ENCODE data around the gene KYNU.

Gene KYNU

DNA sequence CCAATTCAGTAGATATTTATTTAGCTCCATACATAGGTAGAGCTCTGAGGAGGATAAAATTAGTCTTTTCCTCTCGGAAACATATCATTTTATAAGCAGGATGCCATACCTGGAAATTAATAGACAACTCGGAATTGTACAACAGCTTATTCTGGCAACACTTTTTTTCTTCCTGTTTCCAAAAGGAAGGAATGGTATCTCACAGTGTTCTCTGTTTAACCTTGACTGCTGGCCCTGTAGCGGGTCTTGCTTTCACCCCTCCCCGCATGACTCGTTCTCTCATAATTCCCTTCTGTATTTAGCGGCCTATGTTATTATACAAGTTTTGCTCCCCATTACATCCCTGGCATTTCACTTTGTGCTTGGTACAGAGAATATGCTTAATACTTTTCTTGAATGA is 2.5 kb upstream of the KYNU start:
- TF ChIP-seq, protein P1, sequence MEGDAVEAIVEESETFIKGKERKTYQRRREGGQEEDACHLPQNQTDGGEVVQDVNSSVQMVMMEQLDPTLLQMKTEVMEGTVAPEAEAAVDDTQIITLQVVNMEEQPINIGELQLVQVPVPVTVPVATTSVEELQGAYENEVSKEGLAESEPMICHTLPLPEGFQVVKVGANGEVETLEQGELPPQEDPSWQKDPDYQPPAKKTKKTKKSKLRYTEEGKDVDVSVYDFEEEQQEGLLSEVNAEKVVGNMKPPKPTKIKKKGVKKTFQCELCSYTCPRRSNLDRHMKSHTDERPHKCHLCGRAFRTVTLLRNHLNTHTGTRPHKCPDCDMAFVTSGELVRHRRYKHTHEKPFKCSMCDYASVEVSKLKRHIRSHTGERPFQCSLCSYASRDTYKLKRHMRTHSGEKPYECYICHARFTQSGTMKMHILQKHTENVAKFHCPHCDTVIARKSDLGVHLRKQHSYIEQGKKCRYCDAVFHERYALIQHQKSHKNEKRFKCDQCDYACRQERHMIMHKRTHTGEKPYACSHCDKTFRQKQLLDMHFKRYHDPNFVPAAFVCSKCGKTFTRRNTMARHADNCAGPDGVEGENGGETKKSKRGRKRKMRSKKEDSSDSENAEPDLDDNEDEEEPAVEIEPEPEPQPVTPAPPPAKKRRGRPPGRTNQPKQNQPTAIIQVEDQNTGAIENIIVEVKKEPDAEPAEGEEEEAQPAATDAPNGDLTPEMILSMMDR (IDR thresholded peaks at IDR 0.05; ENCODE audit: insufficient read depth, low read length, missing control alignments): no peak
- POLR2A ChIA-PET: no interaction called here
- no peak for DNase-seq (ENCODE audit: low read depth, low spot score)
- CTCF ChIA-PET: no interaction called here
- no peak overlapping the region for H3K4me3 ChIP-seq (ENCODE audit: low read depth, low read length)

DNA sequence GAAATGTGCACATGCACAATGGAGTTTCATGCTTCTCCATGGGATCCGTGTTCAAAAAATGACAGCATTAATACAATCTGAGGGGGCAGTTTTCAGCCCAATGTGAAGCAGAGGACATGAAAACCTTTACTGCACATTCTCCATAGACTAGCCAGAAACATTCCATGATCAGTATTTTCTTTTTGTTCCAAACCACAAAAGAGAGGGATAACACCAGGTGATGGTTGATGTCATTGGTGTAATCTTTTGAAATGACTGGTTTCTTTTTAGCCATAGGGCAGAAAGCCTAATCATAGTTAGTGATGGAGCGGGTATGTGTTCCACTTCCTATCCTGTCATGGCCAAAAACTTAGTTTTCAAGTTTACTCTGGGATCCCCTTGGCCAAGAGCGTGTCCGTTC is 1.8 kb upstream of the KYNU start:
- CTCF ChIA-PET: no interaction called here
- no peak for DNase-seq (ENCODE audit: low read depth, low spot score)
- TF ChIP-seq, protein P1 (IDR thresholded peaks at IDR 0.05; ENCODE audit: insufficient read depth, low read length, missing control alignments): no peak
- H3K4me3 ChIP-seq (ENCODE audit: low read depth, low read length): no peak overlapping the region
- POLR2A ChIA-PET: no interaction called here

DNA sequence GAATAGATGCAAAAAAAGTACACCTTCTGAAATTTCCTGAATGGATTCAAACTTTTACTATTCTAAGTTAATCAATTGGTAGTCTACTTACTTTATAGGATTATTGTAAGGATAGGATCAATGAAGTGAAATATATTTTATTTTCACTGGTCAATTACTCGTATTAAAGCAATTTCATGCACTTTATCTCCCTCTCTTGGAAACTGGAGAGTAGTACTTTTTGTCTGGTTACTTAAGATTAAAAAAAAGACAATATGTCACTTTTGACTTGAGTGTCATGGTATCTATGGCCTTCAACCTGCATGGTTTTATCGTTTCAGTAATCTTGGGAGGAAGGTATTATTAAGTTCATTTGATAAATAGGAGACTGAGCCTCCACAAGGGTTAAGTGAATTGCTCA is 1.0 kb upstream of the KYNU start:
- ChIA-PET POLR2A (no interaction called here), CTCF (no interaction called here)
- H3K4me3 ChIP-seq (ENCODE audit: low read depth, low read length): no peak overlapping the region
- TF ChIP-seq, protein P1 (IDR thresholded peaks at IDR 0.05; ENCODE audit: insufficient read depth, low read length, missing control alignments): no peak
- no peak for DNase-seq (ENCODE audit: low read depth, low spot score)

DNA sequence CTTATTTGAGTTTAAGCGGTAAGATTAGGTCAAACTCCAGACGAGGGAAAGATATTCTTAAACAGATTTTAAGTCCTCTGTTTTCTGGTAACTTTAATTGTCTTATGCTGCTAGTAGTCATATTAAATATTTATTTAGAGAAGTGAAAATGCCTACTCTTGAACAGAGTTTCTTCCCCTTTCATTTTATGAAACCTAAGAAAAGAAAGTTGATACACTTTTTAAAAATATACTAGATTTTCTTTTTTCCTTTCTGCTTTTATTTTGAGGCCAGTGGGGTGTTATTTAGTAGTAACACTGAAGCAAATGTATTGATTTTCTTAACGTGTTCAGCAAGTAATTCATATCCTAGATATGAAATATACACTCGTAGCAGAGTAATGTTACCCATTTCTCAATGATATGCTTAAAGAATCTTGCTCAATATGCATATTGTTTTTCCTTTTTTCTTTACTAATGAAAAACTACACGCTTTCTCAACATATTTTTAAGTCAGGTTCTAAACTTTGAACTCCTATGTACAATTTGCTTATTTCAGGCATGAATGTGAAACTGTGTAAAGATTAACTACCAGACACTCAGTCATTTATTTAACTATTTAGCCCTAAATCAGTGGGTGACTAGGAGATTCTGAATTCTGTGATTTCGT is 691 bp downstream of the KYNU start:
- DNase-seq (ENCODE audit: low read depth, low spot score): no peak
- TF ChIP-seq, protein P1 (IDR thresholded peaks at IDR 0.05; ENCODE audit: insufficient read depth, low read length, missing control alignments): no peak
- H3K4me3 ChIP-seq (ENCODE audit: low read depth, low read length): no peak overlapping the region
- POLR2A ChIA-PET: no interaction called here
- CTCF ChIA-PET: no interaction called here

DNA sequence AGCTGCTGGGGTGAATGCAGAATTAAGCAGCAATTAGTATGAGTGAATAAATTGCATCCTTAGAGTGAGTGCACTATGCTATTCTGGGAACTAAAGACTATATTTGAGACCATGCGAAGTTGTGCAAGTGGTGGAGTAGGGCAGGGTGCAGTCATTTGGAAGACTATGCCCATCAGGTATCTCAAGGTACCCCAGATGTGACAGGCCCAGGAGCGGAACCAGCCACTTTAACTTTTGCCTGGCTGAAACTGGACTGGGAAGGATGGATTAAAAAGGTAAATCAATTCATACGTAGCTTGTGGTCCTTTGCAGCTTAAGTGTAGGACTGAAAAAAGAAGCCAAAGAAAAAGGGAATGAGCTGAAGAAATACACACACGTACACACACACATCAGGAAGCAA is 1.7 kb downstream of the KYNU start:
- CTCF ChIA-PET: no interaction called here
- TF ChIP-seq, protein P1 (IDR thresholded peaks at IDR 0.05; ENCODE audit: insufficient read depth, low read length, missing control alignments): no peak
- no peak for DNase-seq (ENCODE audit: low read depth, low spot score)
- POLR2A ChIA-PET: interaction anchor here (0.6 kb wide), 1 partner anchor 122 kb away, joined by 3 read pairs; no protein-coding TSS in a partner anchor
- H3K4me3 ChIP-seq (ENCODE audit: low read depth, low read length): no peak overlapping the region

DNA sequence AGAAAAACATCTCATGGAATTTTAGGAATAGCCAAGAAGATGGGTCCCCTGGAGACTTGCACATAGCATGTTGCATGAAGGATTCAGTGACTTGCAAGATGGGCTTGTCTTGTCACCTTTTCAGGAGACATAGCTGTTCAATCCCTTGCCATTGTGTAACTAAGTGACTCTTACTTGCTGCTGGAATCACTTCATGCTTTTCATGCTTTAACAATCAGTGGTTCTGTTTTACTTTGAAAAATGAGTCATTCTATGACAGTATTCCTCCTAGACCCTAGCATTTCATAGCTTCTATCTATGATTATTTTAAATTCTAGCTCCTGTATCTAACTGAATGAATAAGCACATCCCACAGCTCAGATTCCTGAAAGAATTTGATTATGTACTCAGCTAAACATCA is 2.8 kb downstream of the KYNU start:
- TF ChIP-seq, protein P1 (IDR thresholded peaks at IDR 0.05; ENCODE audit: insufficient read depth, low read length, missing control alignments): no peak
- no peak overlapping the region for H3K4me3 ChIP-seq (ENCODE audit: low read depth, low read length)
- ChIA-PET POLR2A (no interaction called here), CTCF (no interaction called here)
- peak; percentile 41 for DNase-seq (ENCODE audit: low read depth, low spot score)

Measured in AG04449 (cell line).